Measurements from ENCODE around the gene NDUFA13. TPM values are rescaled to one million over a fixed set of nuclear protein-coding genes. Genes with fewer than 3 reads are reported as not detected.

The NDUFA13 gene
- total RNA-seq, 1 donor from 2014 or later: 60.4 TPM

- no peak for DNase-seq
These were observed 55.2 kb downstream of the NDUFA13 start for GRCh38 chr19:19571071-19571786.

- DNase-seq: no peak
These were observed 59.4 kb downstream of the NDUFA13 start for GRCh38 chr19:19575411-19575810.

Other genes starting within 250 kb of the NDUFA13 start
- not detected for gene TM6SF2, start 242.9 kb upstream of the NDUFA13 start, total RNA-seq
- gene SUGP1, start 195.7 kb upstream of the NDUFA13 start, total RNA-seq: 14.5 TPM
- 31.7 TPM for gene MAU2, start 195.4 kb upstream of the NDUFA13 start, total RNA-seq
- 14.2 TPM for gene GATAD2A, start 110.5 kb upstream of the NDUFA13 start, total RNA-seq
- gene TSSK6, start 677 bp upstream of the NDUFA13 start, total RNA-seq: 1.2 TPM
- gene YJEFN3, start 12.7 kb downstream of the NDUFA13 start, total RNA-seq: 1.6 TPM
- gene CILP2, start 22.0 kb downstream of the NDUFA13 start, total RNA-seq: 0.62 TPM
- gene PBX4, start 102.5 kb downstream of the NDUFA13 start, total RNA-seq: 14.8 TPM
- gene LPAR2, start 112.0 kb downstream of the NDUFA13 start, total RNA-seq: 13.3 TPM
- 14.3 TPM for gene GMIP, start 127.4 kb downstream of the NDUFA13 start, total RNA-seq
- 19.8 TPM for gene ATP13A1, start 147.5 kb downstream of the NDUFA13 start, total RNA-seq
- gene ZNF101, start 152.6 kb downstream of the NDUFA13 start, total RNA-seq: 12.2 TPM
- gene ZNF14, start 216.9 kb downstream of the NDUFA13 start, total RNA-seq: 30.3 TPM